DMS 273 treated with DMSO at 0.1 percent for 48 hours (cell line): ENCODE results near the gene CLASP1.
"Not testable (repeated sequence)": the region's sequence is repeated elsewhere in the genome, so short reads cannot be mapped to it uniquely, and the experiment has no call there.

Experiments
- DNase-seq: peaks from one replicate; lab custom pipeline; 2025; lab: John Stamatoyannopoulos, UW

Gene CLASP1

GRCh38 chr2:121617042-121617599, 32.1 kb downstream of the CLASP1 start:
- DNase-seq: no peak

GRCh38 chr2:121613774-121614173, 35.5 kb downstream of the CLASP1 start:
- DNase-seq: no peak

GRCh38 chr2:121613152-121613551, 36.1 kb downstream of the CLASP1 start:
- DNase-seq: no peak

DNA sequence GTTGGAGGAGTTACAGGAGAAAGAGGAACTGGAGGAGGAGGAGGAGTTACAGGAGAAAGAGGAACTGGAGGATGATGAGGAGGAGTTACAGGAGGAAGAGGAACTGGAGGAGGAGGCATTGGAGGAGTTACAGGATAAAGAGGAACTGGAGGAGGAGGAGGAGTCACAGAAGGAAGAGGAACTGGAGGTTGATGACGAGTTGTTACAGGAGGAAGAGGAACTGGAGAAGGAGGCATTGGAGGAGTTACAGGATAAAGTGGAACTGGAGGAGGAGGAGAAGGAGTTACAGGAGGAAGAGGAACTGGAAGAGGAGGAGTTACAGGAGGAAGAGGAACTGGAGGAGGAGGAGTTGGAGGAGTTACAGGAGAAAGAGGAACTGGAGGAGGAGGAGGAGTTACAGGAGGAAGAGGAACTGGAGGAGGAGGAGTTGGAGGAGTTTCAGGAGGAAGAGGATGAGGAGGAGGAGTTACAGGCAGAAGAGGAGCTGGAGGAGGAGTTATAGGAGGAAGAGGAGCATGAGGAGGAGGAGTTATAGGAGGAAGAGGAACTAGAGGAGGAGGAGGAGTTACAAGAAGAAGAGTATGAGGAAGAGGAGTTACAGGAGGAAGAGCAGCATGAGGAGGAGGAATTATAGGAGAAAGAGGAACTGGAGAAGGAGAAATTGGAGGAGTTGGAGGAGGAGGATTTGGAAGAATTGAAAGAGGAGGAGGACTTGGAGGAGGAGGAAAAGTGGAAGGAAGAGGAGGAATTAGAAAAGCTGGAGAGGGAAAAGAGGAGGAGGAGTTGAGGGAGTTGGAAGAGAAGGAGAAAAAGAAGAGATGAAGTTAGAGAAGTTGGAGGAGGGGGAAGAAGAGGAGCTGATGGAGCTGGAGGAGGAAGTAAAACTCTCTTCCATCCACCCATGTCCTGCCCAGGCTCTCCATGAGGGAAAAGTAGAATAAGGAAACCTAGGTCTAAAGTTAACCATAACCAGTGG, 37.2 kb downstream of the CLASP1 start:
- no peak for DNase-seq

DNA sequence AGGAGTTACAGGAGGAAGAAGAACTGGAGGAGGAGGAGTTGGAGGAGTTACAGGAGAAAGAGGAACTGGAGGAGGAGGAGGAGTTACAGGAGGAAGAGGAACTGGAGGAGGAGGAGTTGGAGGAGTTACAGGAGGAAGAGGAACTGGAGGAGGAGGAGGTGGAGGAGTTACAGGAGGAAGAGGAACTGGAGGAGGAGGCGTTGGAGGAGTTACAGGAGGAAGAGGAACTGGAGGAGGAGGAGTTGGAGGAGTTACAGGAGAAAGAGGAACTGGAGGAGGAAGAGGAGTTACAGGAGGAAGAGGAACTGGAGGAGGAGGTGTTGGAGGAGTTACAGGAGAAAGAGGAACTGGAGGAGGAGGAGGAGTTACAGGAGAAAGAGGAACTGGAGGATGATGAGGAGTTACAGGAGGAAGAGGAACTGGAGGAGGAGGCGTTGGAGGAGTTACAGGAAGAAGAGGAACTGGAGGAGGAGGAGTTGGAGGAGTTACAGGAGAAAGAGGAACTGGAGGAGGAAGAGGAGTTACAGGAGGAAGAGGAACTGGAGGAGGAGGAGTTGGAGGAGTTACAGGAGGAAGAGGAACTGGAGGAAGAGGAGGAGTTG, 38.1 kb downstream of the CLASP1 start:
- not testable (repeated sequence) for DNase-seq

- DNase-seq: not testable (repeated sequence)
These were observed 38.8 kb downstream of the CLASP1 start for GRCh38 chr2:121610487-121610874.

DNA sequence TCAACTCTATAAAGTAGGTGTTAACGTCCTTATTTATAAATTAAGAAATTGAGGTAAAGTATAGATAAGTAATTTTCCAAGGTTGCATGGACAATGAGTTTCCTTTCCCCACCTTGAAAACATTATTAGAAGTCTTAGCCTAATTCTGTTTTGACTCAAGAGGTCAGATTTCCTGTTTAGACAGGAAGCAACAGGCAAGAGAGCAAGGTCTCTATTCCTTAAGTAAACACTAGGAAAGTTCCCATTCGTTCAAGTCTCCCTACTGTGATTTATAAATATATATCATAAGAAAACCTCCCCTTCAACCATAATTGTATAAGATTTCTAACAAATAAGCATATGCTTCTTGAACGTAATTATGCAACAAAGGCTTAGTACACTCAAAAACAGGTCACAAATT, 40.3 kb downstream of the CLASP1 start:
- no peak for DNase-seq

DNA sequence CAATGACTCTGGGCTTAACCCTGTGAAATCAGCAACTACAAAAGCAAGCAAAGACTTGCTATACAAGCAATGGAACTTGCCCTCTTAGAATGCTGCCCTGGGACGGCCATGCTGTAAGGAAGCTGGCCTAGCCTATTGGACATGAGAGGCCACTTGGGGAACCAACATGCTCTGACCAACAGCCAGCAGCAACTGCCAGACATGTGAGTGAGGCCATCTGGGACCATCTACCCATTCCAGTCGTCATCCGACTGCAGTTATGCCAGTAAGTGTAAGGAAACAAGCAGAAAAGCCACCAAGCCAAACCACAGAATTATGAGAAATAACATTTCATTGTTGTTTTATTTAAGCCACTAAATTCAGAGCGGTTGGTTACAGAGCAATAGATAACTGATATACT, 40.9 kb downstream of the CLASP1 start:
- DNase-seq: no peak

- DNase-seq: no peak
These were observed 43.2 kb downstream of the CLASP1 start for GRCh38 chr2:121605820-121606733.

- no peak for DNase-seq
These were observed 46.1 kb downstream of the CLASP1 start for GRCh38 chr2:121603185-121603584.

- DNase-seq: no peak
These were observed 49.2 kb downstream of the CLASP1 start for GRCh38 chr2:121599963-121600651.

- DNase-seq: no peak
These were observed 51.2 kb downstream of the CLASP1 start for GRCh38 chr2:121598087-121598486.

- DNase-seq: no peak
These were observed 52.8 kb downstream of the CLASP1 start for GRCh38 chr2:121596221-121597080.

DNA sequence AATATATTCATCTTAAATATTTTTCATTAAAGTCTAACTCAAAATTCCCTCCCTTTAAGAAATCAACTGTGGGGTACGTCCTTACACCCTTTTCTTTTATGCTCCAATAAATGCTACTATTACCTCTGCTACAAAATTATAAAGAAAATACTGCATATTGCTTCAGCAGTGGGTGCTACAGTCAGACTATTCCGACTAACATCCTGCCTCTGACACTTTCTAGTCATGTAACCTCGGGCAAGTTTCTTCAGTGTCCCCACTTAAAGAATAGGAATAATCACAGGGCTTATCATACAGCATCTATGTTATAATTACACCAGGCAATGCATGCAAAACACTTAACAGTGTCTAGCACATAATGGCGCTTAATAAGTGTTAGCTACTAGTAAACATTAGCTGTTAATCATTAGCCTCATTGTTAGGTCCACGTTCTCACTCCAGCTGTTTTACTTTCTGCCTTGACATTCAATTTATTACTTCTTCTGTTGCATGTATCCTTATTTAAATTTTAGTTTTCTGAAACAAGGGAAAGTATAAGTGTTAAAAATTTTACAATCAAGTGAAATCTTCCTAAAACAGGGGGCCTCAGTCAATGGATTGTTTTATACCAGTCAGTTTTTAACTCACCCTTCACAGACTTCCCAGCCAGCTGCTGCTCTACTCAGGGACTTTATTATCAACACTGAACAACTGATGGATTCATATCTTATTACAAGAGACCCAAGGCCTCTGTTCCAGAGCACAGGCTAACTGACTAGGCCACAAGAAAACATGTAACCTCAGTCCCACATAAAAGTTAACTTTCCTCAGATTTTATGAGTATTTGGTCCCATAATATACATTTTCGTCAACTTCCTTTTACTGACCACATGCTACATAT, 54.0 kb downstream of the CLASP1 start:
- DNase-seq: peak; percentile 3

- DNase-seq: no peak
These were observed 58.1 kb downstream of the CLASP1 start for GRCh38 chr2:121591199-121591598.

DNA sequence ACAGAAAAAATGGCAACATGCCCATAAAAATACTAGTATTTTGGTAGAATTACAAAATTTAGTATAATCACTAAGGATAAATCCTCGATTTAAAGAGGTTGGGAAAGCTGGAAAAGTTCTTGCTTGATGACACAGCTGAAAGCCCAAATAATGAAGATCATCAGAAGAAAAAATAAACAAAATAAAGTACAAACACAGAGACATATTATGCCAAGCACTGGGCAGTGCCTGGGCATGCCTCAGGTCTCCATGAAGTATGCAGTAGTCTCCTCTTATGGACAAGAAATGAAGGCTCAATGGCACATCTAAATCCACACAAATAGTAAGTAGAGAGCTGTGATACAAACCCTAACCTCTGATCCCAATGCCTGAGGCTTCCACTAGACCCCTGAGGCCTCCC, 60.9 kb downstream of the CLASP1 start:
- no peak for DNase-seq

DNA sequence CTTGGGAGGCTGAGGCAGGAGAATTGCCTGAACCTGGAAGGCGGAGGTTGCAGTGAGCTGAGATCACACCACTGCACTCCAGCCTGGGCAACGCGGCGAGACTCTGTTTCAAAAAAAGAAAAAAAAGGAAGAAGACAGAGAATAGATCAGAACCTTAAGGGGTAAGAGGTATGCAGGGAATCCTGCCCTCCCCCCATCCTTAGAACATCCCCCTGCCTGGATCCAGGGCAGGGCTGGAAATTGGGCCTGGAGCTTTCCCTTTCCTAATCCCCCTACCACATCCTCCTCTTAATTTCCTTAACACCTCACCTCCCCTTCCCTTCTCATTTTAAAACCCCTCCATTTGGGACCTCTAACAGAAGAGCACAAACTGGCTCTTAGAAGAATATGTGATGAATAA, 62.1 kb downstream of the CLASP1 start:
- no peak for DNase-seq

DNA sequence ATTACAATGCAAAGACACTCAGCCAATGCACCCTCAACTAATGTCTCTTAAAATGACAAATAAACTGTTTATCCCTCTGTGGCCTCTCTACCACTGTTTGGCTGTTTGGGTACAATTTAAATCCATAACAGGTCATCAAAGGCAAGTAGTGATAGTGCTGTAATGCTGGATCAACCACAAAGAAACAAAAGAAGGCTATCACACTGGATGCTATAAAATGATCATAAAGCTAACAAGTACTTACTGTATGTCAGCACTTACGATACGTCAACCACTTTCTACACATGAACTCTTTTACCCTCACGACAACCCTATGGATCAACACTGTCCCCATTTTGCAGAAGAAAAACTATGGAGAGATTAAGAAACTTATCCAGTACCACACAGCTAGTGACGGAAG, 64.5 kb downstream of the CLASP1 start:
- no peak for DNase-seq

GRCh38 chr2:121583555-121583954, 65.7 kb downstream of the CLASP1 start:
- no peak for DNase-seq
